Stimulated activated CD8-positive, alpha-beta memory T cell treated with anti-CD3 and anti-CD28 coated beads, Interleukin-7, amount 100 ng/mL, for 4 hours (primary cell): Measurements from ENCODE around the gene BAK1.
"Not testable (repeated sequence)": the region's sequence is repeated elsewhere in the genome, so short reads cannot be mapped to it uniquely, and the experiment has no call there.

Experiments used
- DNase-seq, 2 donors: peaks; one replicate each; pipeline ENCODE4 v3.0.0-alpha.2; 2020; ENCODE audit warnings: low read depth in 2 of 2

Gene BAK1

GRCh38 chr6:33552883-33553282, 27.2 kb downstream of the BAK1 start:
- not testable (repeated sequence) for DNase-seq

DNA sequence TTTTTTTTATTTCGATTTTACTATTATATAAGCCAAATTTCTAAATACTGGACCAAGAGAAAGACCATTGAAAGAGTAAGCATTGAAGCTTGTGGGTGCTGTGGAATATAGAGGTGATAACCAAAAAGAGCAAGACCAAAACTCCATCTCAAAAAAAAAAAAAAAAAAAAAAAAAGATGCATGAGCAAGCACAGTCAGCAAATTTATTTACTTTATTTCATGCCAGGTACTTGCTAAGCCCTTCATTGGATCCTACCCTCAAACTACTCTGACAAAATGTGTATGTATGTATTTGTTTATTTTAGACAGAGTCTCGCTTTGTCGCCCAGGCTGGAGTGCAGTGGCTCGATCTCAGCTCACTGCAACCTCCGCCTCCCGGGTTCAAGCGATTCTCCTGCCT, 27.8 kb downstream of the BAK1 start:
- DNase-seq: no peak

DNA sequence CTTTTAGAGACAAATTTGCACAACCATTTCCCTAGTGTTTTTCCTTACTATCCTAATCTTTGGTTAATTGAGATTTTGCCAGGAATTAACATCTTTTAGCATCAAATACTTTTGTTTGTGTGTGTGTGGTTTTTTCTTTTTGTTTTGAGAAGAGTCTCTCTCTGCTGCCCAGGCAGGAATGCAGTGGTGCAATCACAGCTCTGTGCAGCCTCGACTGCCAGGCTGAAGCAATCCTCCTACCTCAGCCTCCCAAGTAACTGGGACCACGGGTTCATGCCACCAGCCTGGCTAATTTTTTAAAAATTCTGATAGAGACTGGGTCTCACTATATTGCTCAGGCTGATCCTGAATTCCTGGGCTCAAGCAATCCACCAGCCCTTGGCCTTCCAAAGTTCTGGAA, 28.5 kb downstream of the BAK1 start:
- DNase-seq: no peak

DNA sequence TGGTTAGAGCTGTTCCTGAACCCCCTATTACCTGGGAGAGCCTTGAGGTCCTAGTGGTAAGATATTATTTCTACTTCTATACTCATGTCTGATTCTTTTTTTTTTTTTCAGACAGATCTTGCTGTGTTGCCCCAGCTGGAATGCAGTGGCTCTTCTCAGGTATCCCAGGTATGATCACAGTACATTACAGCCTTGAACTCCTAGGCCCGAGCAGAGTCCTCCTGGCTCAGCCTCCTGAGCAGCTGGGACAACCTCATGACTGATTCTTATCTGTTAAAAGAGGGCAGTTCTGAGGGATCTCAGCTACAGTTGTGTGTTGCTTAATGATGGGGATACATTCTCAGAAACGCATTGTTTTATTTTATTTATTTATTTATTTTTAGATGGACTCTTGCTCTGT, 30.2 kb downstream of the BAK1 start:
- DNase-seq: no peak

GRCh38 chr6:33549196-33549595, 30.9 kb downstream of the BAK1 start:
- DNase-seq: no peak

DNA sequence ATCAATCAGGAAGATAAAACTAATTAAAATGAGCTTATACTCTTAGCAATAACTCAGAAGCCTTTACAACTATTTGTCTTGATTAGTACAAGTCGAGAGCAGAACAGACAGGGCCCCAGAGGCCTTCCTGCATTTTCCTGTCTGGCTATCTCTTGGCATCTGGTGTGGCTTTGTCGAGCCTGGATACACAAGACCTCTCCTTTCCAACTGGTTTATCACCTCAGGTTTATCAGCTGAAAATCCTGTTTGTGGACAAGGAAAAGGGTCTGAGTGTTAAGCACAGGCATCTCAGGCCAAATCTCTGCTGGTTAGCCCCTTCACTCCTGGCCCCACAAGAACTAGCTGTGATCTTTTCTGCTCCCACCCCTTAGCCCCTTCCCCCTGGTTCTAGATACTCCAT, 32.6 kb downstream of the BAK1 start:
- no peak for DNase-seq

- DNase-seq: no peak
Measured at GRCh38 chr6:33546766-33547165, 33.3 kb downstream of the BAK1 start.

GRCh38 chr6:33545292-33545691, 34.8 kb downstream of the BAK1 start:
- not testable (repeated sequence) for DNase-seq

DNA sequence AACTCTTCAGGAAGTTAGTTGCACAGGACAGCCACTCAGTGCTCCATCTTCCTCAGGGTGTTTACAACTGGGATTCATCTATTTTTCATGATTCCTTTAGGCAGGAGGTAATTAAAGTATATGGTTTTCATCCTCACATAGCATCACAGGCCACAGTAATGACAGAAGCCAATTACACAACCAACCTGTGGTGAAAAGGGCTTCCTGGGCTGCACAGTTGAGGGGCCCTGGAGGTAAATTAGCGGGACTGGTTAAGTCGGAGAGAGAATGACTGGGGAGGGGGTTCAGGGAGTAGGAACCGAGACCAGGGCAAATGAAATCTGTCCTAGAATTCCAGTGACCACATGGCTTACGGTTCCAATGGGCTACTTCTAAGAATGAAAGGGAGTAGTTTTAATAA, 37.0 kb downstream of the BAK1 start:
- no peak for DNase-seq

GRCh38 chr6:33540768-33541167, 39.3 kb downstream of the BAK1 start:
- DNase-seq: no peak

GRCh38 chr6:33534702-33535101, 45.4 kb downstream of the BAK1 start:
- DNase-seq: no peak

DNA sequence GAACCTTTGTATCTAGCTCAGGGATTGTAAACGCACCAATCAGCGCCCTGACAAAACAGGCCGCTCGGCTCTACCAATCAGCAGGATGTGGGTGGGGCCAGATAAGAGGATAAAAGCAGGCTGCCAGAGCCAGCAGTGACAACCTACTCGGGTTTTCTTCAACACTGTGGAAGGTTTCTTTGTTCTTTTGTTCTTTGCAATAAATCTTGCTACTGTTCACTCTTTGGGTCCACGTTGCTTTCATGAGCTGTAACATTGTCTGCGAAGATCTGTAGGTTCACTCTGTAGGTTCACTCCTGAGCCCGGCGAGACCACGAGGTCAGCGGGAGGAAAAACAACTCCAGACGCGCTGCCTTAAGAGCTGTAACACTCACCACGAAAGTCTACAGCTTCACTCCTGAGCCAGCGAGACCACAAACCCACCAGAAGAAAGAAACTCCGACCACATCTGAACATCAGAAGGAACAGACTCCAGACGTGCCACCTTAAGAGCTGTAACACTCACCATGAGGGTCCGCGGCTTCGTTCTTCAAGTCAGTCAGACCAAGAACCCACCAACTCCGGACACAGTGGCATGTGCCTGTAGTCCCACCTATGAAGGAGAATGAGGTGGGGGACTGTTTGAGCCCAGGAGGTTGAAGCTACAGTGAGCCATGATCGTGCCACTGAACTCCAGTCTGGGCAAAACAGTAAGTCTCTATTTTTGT, 46.8 kb downstream of the BAK1 start:
- peak; percentile 29 to 48 for DNase-seq

DNA sequence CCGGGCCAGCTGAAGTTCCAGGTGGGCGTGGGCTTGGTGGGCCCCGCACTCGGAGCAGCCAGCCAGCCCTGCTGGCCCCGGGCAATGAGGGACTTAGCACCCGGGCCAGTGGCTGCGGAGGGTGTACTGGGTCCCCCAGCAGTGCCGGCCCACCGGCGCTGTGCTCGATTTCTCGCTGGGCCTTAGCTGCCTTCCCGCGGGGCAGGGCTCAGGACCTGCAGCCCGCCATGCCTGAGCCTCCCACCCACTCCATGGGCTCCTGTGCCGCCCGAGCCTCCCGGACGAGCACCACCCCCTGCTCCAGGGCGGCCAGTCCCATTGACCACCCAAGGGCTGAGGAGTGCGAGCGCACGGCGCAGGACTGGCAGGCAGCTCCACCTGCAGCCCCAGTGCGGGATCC, 47.6 kb downstream of the BAK1 start:
- not testable (repeated sequence) for DNase-seq

- not testable (repeated sequence) for DNase-seq
Measured at GRCh38 chr6:33530617-33531016, 49.5 kb downstream of the BAK1 start.
